Measurements from ENCODE around the gene APOL6.
"Not testable (repeated sequence)": the region's sequence is repeated elsewhere in the genome, so short reads cannot be mapped to it uniquely, and the experiment has no call there.

Gene APOL6

GRCh38 chr22:35681454-35682052 lies 33.3 kb downstream of the APOL6 start:
- no peak for DNase-seq

DNA sequence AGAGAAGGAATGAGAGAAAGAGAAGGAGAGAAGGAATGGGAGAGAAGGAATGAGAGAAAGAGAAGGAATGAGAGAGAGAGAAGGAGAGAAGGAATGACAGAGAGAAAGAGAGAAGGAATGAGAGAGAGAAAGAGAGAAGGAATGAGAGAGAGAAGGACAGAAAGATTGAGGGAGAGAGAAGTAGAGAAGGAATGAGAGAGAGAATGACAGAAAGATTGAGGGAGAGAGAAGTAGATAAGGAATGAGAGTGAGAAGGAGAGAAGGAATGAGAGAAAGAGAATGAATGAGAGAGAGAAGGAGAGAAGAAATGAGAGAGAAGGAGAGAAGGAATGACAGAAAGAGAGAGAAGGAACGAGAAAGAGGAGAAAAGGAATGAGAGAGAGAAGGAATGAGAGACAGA lies 35.3 kb downstream of the APOL6 start:
- no peak for DNase-seq

GRCh38 chr22:35684270-35684700 lies 36.0 kb downstream of the APOL6 start:
- DNase-seq, result no peak

DNA sequence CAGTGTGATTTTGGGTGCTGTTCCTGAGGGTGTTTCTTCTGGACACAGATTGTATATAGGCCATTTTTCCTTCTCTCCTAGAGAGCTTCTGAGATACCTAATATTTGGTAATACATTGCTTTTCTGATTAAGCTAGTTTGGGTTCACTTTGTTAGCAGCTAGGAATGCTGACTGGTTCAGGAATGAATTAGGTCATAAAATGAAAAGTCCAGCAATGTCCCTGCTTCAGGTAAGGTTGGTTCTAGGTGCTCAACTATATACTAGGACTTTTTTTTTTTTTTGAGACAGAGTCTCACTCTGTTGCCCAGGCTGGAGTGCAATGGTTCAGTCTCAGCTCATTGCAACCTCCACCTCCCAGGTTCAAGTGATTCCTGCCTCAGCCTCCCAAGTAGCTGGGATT lies 36.5 kb downstream of the APOL6 start:
- DNase-seq, result no peak

GRCh38 chr22:35685731-35686130 lies 37.5 kb downstream of the APOL6 start:
- no peak for DNase-seq

- DNase-seq, result no peak
Observed at GRCh38 chr22:35686298-35686697, 38.1 kb downstream of the APOL6 start.

DNA sequence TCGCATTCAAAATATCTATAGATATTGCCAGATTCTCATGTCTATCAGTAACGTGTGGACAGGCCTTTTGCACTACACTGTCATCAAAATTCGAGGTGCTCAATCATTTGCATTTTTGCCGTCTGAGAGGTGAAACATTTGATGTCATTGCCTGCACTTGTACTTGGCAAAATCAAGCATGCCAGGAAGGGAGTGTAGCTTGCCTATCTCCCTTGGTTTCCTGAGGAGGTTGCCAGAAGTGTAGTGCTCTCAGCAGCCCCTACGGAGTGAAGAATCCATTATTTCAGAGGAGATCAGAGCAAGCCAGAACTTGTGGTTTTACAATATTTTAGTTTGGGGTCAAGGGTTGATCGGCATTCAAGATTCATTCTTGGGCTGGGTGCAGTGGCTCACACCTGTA lies 39.2 kb downstream of the APOL6 start:
- no peak for DNase-seq

DNA sequence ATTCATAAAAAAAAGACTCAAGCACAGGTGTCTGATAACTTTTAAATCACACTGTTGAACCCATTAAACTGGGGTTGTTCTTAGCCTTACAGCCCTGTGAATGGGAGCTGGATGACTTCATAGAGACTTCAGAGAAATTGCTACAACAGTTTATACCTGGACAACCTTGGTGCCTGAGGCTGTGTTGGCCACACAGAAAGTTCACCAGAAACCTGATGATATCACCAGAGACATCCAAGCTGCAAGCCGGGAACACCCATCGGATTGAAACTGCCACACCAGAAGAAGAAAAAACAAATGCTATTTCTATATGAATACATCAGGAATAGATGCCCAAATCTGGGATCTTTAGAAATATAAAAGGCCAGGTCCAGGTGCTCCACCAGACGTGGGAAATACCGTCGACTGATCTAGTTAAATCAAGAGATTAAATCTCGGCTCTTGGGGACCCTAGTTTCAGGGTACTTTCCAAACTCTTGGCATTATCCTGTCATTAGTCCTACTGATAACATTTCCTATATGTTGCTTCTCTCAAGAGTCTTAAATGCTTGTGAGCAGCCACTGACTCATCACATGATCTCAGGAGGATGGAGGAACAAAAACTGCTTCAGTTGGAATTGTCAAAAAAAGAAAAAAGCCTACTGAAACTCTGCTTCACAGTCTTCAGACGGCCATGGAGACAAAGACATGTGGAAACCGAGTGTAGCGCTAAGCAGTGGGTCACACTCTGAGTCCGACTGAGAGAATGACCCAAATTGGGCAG lies 40.8 kb downstream of the APOL6 start:
- no peak for DNase-seq

GRCh38 chr22:35690001-35690400 lies 41.8 kb downstream of the APOL6 start:
- DNase-seq, result no peak

GRCh38 chr22:35695202-35695601 lies 47.0 kb downstream of the APOL6 start:
- no peak for DNase-seq

DNA sequence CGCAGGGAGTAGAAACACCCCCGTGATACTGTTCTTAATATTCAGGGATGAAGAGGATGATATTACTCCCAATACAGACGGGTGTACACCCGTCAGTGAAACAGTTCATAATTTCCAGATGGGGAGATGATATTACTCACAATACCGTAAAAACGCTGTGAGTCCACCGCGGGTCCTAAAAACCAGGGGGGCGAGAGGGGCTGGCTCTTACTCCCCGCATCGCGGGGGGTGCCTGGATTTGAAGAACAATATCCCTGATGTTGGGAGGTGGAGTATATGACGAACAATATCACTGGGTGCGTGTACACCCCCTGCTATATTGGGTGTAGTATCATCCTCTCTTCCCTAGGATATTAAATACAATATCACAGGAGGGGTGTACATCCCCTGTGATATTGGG lies 48.9 kb downstream of the APOL6 start:
- DNase-seq, result no peak

DNA sequence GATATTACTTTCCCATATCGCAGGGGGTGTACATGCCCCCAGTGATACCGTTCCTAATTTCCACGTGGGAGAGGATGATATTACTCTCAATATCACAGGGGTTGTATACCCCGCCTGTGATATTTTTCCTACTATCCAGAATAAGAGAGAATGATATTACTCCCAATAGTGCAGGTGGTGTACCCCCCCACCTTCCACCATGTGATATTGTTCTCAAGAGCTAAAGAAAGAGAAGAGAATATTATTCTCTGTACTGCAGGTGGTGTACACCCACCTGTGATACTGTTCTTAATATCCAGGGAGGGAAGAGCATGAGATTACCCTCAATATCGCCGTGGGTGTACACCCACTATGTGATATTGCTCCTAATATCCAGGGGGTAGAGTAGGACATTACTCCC lies 51.6 kb downstream of the APOL6 start:
- DNase-seq, result not testable (repeated sequence)

DNA sequence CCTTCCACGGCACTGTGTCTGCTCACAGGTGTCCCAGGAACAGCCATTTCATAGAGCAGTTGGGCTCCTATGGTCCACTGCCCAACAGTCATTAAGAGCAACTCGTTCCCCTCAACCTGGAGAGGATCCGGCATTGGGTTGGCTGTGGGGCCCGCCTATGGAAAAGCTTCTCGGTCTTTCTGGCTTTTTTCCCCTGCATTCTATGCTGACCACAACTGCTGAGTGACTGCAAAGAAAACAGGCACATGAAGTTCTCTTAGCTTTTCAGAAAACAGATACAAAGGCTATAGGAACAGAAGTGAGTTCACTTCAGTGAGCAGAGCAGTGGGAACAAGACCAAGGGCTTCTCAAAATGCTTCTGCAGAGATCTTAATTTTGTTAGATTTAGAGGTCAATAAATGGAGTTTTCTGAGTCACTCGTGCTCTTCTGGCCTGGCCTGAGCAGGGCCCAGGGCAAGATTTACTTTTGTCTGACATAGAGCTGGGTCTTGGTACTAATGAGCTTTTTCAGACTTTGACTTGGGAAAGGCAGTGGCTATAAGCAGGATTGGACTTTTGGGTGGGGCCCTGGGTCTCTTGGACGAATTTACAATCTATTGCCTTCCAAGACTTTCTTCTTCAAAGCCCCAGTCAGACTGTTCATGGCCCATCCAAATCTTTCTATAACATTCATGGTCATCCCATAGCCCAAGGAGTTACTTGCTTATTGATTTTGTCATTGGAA lies 55.8 kb downstream of the APOL6 start:
- no peak for DNase-seq

DNA sequence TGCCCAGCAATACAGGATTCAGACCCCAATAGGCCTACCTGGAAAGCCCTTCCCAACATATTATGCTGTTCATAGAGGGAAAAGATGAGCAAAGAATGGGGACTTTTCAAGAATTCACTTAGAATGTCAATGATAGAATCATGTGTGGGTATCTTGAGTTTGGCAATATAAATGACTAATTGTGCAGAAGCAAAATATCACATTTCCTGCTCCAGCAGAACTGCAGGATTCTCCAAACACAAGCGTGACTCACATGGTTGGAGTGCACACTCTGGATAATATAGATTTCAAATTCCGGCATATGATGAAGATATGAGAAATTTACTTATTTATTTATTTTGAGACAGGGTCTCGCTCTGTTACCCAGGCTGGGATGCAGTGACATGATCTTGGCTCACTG lies 56.9 kb downstream of the APOL6 start:
- DNase-seq, result no peak

- DNase-seq, result no peak
Observed at GRCh38 chr22:35708453-35708852, 60.2 kb downstream of the APOL6 start.

DNA sequence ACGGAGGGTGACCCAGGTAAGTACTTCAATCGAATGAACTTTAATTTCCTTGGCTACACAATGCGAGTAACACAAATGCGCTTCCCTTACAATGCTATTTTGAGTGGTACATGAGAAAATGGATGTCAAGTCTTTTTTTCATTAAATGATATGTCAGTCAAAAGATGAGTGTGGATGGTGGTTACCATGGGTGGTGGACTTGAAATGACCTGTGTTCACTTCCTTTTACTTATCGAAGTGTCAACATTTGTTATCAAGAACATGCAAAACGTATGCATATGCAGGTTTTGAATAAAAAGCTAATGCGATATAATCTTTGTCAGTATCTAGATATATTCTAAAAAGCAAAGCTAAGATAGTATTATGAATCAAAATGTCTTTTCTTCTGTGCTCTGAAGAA lies 60.7 kb downstream of the APOL6 start:
- no peak for DNase-seq

GRCh38 chr22:35711336-35711735 lies 63.1 kb downstream of the APOL6 start:
- no peak for DNase-seq

GRCh38 chr22:35712672-35713071 lies 64.4 kb downstream of the APOL6 start:
- no peak for DNase-seq

DNA sequence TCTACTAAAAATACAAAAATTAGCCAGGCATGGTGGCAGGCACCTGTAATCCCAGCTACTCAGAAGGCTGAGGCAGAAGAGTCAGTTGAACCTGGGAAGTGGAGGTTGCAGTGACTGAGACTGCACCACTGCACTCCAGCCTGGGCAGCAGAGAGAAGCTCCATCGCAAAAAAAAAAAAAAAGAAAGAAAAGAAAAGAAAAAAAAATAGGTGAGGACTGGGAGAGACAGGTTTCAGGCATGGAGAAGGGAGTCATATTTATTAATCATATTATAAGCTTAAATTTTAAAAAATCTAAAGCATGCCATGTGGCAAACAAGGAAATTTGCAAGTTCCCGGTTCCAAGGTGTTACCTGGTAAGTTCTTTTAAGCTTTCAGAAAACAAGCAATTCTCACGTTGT lies 69.3 kb downstream of the APOL6 start, which contains the start of gene APOL5:
Gene APOL5, plus strand, starts transcription at position 301 of the 400 bp plus-strand sequence. Its CDS starts 0 bp downstream, at position 301.
- DNase-seq, result no peak

Data from CD4-positive, alpha-beta T cell treated with Interleukin-6 for 4 hours (primary cell).